Subcutaneous adipose tissue (tissue), 4 donors: ENCODE measurements around the gene LUC7L. TPM values are rescaled to one million over a fixed set of nuclear protein-coding genes. Genes with fewer than 3 reads are reported as not detected.

Source experiments
- total RNA-seq, 4 donors: library from RNA; depleted of rRNA; stranded (reverse); fragments of >200 nt; gene quantifications; one replicate each; pipeline ENCODE4 v1.1.0, GENCODE V29; 2016
- TF ChIP-seq, protein P1 (sequence below): fragments of 450-650 bp; IDR thresholded peaks from one replicate; pipeline ENCODE4 v1.5.1; 2016; ENCODE audit warnings: low read depth, mild to moderate bottlenecking, control low read depth, antibody characterized with exemption, moderate library complexity

LUC7L gene
- total RNA-seq, 4 donors from 2014 or later = 73.9 to 133 (median 94.1) TPM

DNA sequence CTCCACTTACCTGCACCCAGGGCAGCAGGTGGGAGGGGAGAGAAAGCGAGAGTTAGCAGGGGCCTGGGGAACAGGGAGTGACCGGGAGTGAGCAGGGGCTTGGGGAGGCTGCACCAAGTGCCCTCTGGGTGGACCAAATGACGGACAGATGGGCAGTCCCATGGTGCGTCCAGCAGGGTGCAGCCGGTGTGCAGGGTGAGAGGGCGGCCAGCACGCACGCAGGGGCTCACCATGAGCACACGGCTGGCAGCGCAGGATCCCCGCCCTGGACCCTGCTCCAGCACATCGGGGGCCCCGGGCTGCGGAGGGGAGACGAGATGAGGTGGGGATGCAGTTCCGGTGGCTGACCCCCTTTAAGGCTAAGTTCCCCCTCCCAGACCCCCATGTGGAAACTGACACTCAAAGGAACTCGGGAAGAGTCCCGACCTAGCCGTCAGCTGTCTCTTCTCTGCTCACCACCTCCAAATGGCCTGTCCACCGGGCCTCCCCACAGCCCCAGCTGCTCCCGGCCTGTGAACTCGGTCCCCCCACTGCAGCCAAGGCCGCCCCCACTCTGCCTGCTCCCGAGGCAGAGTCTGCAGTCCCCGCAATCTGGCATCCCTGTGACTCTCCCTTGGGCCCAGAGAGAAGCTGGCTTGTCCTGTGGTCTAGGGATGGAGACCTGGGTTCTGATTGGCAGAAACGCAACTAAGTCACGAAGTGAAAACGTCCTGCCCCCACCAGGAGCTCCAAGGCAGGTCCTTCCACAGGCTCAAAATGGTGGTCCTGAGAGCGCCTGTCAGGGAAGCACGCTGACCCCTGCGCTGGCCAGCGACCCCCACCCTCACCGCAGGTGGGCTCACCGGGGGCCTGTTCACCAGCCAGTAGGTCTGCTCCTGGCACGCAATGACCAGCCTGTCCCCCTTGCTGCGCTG is 43.6 kb upstream of the LUC7L start:
- TF ChIP-seq, protein P1, sequence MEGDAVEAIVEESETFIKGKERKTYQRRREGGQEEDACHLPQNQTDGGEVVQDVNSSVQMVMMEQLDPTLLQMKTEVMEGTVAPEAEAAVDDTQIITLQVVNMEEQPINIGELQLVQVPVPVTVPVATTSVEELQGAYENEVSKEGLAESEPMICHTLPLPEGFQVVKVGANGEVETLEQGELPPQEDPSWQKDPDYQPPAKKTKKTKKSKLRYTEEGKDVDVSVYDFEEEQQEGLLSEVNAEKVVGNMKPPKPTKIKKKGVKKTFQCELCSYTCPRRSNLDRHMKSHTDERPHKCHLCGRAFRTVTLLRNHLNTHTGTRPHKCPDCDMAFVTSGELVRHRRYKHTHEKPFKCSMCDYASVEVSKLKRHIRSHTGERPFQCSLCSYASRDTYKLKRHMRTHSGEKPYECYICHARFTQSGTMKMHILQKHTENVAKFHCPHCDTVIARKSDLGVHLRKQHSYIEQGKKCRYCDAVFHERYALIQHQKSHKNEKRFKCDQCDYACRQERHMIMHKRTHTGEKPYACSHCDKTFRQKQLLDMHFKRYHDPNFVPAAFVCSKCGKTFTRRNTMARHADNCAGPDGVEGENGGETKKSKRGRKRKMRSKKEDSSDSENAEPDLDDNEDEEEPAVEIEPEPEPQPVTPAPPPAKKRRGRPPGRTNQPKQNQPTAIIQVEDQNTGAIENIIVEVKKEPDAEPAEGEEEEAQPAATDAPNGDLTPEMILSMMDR = no peak

DNA sequence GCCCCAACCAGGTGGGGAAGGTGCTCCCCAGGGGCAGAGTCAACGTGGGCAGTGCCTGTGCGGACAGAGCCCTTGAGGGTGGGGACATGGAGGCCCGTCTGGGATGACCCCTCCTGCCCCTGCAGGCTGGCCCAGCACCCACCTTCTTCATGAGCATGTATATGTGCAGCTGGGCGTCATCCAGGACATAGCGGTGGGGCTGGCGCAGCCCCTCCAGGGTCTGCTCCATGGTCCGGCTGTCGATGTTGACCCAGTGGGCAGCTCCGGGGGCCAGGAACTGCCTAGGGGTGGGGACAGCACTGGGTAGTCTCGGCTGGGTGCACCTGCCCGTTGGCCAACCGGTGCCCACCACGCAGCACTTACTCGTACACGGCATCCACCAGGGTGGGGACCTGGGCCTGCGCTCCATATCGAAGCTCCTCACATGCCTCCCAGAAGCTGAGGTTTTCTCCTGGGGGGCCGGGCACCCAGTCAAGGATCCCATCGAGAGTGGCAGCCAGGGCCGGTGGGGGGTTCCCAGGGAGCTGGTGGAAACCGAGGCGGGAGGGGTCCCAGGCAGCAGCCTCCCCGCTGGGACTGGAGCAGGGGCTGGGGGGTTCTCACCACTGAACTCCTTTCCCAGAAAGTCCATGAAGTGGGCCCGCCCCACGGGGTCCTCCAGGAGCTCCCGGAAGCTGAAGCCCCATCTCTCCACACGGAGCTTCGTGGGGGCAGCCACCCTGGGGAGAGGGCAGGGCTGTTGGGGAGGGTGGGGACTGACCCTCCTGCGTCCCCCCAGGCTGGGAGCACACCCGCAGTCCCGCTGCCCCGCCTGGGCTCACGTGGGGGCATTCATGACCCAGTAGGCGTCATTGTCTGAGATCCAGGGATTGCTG is 41.4 kb upstream of the LUC7L start:
- TF ChIP-seq, protein P1 = no peak

DNA sequence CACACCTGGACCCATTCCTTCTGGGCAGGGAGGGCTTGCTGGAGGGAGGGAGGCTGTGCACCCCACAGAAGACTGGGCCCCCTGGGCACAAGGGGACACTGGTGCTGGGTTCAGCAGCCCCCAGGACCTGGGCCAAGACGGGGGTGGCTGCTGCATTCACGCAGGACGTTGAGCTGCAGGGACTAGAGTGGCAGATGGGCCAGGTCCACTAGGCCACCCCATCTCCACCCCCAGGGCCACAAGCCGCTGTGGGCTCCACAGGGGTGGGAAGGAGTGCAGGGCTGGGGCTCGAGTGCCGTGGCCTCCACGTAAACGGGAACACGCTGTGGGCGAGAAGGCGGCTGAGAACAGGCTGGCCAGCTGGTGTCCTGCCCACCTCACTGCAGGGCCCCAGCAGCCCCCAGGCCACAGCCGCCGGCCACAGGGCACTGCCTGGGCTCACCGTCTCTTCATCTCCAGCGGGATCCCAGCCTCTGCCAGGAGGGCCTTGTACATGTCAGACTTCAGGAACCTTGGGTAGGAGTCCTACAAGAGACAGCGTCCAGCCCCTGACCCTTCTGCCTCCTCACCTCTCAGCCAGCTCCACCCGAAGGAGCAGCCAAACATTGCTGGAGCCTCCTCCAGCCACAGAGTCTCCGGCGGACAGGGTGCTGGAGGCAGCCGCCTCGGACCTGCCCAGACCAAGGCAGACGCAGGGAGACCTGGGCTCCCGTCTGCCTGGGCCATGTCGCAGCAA is 40.0 kb upstream of the LUC7L start:
- TF ChIP-seq, protein P1 = no peak

DNA sequence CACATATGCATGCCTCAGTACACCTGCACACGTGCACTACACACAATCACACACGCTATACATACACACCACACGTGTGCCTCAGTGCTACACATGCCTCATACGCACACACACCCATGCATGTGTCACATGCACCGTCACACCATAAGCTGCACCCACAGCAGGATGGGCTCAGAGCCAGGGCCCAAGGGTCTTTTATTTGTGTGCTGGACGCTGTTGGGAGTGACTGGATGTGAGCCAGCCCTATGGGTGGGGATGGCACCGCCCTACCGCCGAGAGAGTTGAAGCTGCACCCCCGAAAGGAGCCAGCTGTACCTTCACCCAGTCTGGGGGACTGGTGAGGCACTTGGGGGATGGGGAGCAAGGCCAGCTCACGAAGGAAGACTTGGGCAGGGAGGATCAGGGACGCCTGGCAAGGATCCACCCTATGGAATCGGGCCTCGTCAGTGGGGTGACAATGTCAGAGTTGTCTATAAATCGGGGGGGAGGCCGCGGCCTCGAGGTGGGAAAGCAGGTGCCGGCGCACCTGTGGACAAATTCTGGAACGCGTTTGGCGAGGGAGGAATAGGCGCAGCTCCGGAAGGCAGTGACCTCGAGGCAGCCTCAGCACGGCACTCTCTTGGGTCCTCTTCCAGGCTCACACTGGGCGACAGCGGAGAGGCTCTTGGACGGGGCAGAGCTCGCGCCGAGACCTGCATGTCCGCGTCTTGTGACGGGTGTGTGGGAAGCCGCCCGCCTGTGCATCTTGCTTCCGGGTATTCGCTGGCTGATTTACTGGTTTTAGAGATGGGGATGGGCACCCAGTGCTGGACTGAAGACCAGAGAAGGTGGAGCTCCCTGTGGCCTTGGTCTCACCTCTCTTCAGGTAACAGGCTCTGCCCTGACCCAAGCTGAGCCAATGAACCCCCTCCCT is 39.1 kb upstream of the LUC7L start:
- TF ChIP-seq, protein P1 = no peak

DNA sequence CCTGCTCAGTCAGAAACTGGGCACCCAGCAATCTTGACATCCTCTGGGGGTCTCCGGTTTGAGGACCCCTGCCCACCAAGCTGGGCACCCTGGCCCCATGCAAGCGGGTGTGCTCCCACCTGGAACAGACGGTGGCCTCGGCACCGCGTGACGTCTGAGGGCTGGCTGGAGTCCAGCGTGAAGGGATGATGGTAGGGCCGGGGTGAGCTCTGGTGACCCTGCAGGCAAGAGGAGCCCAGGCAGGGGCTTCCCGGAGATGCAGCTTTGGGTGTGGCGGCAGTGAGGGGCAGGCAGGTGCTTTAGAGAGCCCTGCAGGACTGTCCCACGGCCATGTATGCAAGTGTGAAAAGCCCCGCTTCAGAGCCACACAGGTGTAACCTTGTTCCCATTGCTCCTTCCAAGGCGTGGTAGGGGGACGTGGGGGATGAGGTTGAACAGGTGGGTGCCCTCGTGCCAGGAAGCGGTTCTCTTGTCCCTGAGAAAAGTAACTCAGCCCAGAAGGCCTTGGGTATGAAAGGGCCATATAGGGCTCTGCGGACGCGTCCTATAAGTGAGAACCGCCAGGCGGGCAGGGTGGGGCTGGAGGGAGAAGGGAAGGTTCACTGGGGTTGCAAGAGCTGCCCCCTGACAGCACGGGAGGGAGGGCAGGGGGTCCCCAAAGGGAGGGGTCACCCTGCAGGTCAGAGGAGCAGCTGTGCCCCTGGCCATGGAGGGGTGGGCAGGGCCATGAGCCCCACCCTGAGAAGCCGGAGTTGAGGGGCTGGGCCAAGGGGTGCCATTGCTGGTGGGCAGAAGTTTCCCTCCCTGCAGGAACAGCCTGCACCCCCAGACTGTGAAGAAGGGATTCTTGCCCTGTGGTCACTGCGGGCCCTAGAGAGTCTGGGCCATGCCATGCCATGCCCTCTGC is 37.3 kb upstream of the LUC7L start:
- TF ChIP-seq, protein P1 = no peak

DNA sequence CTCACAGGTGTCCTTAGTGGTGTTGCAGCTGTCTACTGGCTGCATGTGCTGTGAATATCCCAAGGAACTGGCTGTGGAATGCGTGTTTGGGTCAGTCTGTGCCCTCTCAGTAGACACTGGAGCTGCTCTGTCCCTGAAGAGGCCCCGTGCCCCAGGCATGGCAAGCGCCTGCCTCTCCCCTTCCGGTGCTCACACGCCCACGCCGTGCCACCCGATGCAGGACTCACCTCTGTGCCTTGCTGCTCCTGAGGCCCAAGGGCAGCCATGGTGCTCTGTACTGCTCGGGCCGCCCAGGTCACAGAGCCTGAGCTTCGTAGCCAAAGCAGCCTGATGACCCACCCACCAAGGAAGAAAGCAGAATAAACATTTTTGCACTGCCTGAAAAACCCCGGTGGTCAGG is 36.5 kb upstream of the LUC7L start:
- TF ChIP-seq, protein P1 = no peak
